Neural progenitor cell (in vitro differentiated cells): ENCODE results near the gene SLC7A5. TPM values are rescaled to one million over a fixed set of nuclear protein-coding genes. Genes with fewer than 3 reads are reported as not detected.

ENCODE experiments used
- DNase-seq: peaks from one replicate; pipeline ENCODE4 v3.0.0-alpha.2; 2016; ENCODE audit warnings: low spot score
- H2AFZ ChIP-seq: fragments of 200-600 bp; sonication (generic); replicated peaks from 2 replicates; pipeline ENCODE4 v1.6.1; 2016; ENCODE audit warnings: antibody characterized with exemption
- H3F3A ChIP-seq: fragments of 200-600 bp; sonication (generic); 2 replicates; pipeline ENCODE4 v1.6.1; 2016; ENCODE audit warnings: antibody characterized with exemption, low read depth
- H3K27ac ChIP-seq: fragments of 200-600 bp; sonication (generic); 2 replicates; pipeline ENCODE4 v1.5.1; 2016; ENCODE audit warnings: mild to moderate bottlenecking
- H3K27me3 ChIP-seq: fragments of 200-600 bp; sonication (generic); 2 replicates; pipeline ENCODE4 v1.6.1; 2016; ENCODE audit warnings: mild to moderate bottlenecking, moderate library complexity
- H3K36me3 ChIP-seq: fragments of 200-600 bp; sonication (generic); 2 replicates; pipeline ENCODE4 v1.5.1; 2016
- H3K4me1 ChIP-seq: fragments of 200-600 bp; sonication (generic); 2 replicates; pipeline ENCODE4 v1.6.1; 2016; ENCODE audit warnings: mixed run types
- H3K4me2 ChIP-seq: fragments of 200-600 bp; sonication (generic); 2 replicates; pipeline ENCODE4 v1.6.1; 2016
- H3K4me3 ChIP-seq: fragments of 200-600 bp; sonication (generic); 2 replicates; pipeline ENCODE4 v1.5.1; 2016
- H3K79me2 ChIP-seq: fragments of 200-600 bp; sonication (generic); 2 replicates; pipeline ENCODE4 v1.6.1; 2016; ENCODE audit warnings: low read depth
- H3K9ac ChIP-seq: fragments of 200-600 bp; sonication (generic); 2 replicates; pipeline ENCODE4 v1.6.1; 2016
- H3K9me3 ChIP-seq: fragments of 200-600 bp; sonication (generic); 2 replicates; pipeline ENCODE4 v1.5.1; 2016; ENCODE audit warnings: low read depth
- H4K20me1 ChIP-seq: fragments of 200-600 bp; sonication (generic); 2 replicates; pipeline ENCODE4 v1.6.1; 2016; ENCODE audit warnings: low read depth
- H3K27ac Mint-ChIP-seq: 3 replicates; pipeline ENCODE4 v1.8.0; 2021; ENCODE audit warnings: mixed read lengths
- H3K27me3 Mint-ChIP-seq: 2 replicates; pipeline ENCODE4 v1.8.0; 2022; ENCODE audit warnings: low read depth, mild to moderate bottlenecking, inconsistent platforms, moderate library complexity, mixed read lengths; ENCODE audit not compliant: insufficient read depth
- H3K36me3 Mint-ChIP-seq: 3 replicates; pipeline ENCODE4 v1.8.0; 2021; ENCODE audit warnings: mixed read lengths
- H3K4me1 Mint-ChIP-seq: 3 replicates; pipeline ENCODE4 v1.8.0; 2021; ENCODE audit warnings: mixed read lengths
- H3K4me3 Mint-ChIP-seq: 3 replicates; pipeline ENCODE4 v1.8.0; 2021; ENCODE audit warnings: mild to moderate bottlenecking, moderate library complexity, mixed read lengths
- H3K9me3 Mint-ChIP-seq: 3 replicates; pipeline ENCODE4 v1.8.0; 2020; ENCODE audit warnings: mixed read lengths
- CTCF ChIP-seq: fragments of 200-600 bp; sonication (generic); IDR thresholded peaks from 2 replicates; pipeline ENCODE4 v1.5.1; 2017; ENCODE audit warnings: antibody characterized with exemption, mild to moderate bottlenecking
- EZH2 ChIP-seq: fragments of 200-600 bp; sonication (generic); IDR thresholded peaks from 2 replicates; pipeline ENCODE4 v1.6.1; 2017; ENCODE audit warnings: antibody characterized with exemption, mild to moderate bottlenecking, moderate library complexity
- EZH2phosphoT487 ChIP-seq: fragments of 200-600 bp; sonication (generic); IDR thresholded peaks from 2 replicates; pipeline ENCODE4 v1.6.1; 2017; ENCODE audit warnings: antibody characterized with exemption
- total RNA-seq: library from RNA; depleted of rRNA; stranded (reverse); fragments of >200 nt; gene quantifications from 2 replicates; pipeline ENCODE4 v1.2.3, GENCODE V29; 2015; ENCODE audit warnings: low replicate concordance

The SLC7A5 gene
- total RNA-seq, 1 donor from 2014 or later: 2.8 TPM

DNA sequence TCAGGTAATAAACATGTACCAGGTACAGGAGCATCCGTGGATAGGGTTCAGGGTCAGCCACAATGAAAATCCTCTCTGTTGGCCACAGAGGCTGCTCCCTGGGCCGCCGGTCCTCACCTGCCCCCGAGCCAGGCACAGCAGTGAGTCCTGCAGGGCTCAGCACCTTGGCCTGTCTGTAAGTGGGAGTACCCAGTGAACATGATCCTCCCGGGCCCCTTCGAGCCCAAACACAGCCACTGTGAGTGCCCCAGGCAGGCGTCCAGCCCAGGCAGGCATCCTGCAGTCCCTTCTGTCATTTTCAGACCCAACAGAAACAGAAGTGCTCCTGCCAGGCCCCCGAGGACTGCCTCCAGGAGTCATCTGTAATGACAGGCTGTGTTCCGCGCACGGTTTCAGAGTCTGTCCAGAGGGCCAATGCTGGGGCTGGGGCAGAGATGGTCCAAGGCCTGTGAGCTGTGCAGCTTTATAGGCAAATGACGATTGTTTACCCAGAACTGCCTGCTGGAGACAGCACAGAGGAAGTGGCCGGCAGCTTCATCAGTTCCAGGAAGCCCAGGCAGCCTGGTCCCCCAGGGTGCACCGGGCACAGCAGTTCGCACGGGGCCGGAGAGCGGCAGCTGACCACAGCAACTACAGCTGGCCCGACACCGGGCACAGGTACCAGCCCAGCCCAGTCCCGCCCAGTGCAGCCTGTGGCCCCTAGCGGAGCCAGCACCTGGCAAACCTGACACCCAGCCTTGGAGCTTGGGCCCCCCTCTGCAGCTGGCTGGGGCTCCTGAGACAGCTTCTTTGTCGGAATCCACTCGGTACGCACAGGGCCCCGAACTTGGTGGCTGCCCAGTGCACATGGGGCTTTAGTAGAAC, 13.2 kb downstream of the SLC7A5 start:
- Histone ChIP-seq H3F3A (no peaks in the 10 kb centered on the region), H3K79me2 (no peaks in the 10 kb centered on the region), H3K36me3 (no peaks in the 10 kb centered on the region), H4K20me1 (no peaks in the 10 kb centered on the region), H3K4me2 (no peak overlapping the region), H3K9me3 (no peaks in the 10 kb centered on the region), H3K27me3 (no peaks in the 10 kb centered on the region), H3K9ac (no peak overlapping the region), H2AFZ (no peak overlapping the region), H3K4me3 (no peak overlapping the region), H3K27ac (no peak overlapping the region), H3K4me1 (peaks cover 8% of the 10 kb centered on the region)
- TF ChIP-seq EZH2phosphoT487 (no peak), EZH2 (no peak), CTCF (no peak)
- Mint-ChIP-seq H3K9me3 (no peaks in the 10 kb centered on the region), H3K27ac (no peak overlapping the region), H3K36me3 (peaks cover 1% of the 10 kb centered on the region), H3K27me3 (peaks cover 3% of the 10 kb centered on the region), H3K4me3 (no peak overlapping the region), H3K4me1 (peaks cover 38% of the 10 kb centered on the region)
- no peak for DNase-seq

DNA sequence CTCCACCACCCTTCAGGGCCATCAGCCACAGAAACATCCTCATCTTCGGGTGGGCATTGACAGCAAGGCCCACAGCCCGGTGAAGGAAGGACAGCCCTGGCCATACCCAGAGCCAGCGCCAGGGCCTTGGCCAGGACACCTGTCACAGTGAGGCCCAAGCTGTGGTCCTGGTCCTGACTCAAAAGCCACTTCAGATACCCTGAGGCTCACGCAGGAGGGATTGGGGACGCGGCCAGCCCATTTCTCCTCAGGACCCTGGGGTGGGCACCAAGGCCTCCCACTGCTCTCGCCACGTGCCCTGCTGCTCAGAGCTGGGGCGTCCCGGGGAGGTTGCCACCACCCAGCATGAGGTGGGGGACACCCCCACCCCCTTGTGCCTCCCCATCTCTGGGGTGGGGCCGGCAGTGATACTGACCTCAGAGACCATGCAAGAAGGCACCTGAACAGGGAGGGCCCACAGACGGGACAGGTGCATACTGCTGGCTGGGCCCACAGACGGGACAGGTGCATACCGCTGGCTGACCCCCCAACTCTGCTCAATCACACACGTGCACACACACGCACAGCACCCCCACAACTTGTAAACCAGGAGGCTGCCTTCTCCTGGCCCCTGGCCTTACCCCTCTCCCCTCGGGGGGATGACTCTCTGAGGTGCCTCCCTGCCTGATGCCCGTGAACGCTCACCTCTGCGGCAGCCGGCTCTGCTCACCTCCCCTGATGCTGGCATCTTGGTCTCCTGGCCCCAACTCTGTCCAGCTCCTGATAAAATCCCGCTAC, 14.2 kb downstream of the SLC7A5 start:
- Histone ChIP-seq H3K27me3 (no peaks in the 10 kb centered on the region), H3F3A (no peaks in the 10 kb centered on the region), H4K20me1 (no peaks in the 10 kb centered on the region), H3K9me3 (no peaks in the 10 kb centered on the region), H3K9ac (no peak overlapping the region), H3K4me3 (no peak overlapping the region), H3K36me3 (no peaks in the 10 kb centered on the region), H3K27ac (no peak overlapping the region), H3K4me2 (no peak overlapping the region), H3K79me2 (no peaks in the 10 kb centered on the region), H3K4me1 (peaks cover 8% of the 10 kb centered on the region), H2AFZ (no peak overlapping the region)
- no peaks in the 10 kb centered on the region for H3K9me3 Mint-ChIP-seq
- TF ChIP-seq EZH2phosphoT487: no peak
- no peak for TF ChIP-seq CTCF
- TF ChIP-seq EZH2: no peak
- no peak for DNase-seq
- no peak overlapping the region for H3K4me3 Mint-ChIP-seq
- peaks cover 3% of the 10 kb centered on the region for H3K27me3 Mint-ChIP-seq
- H3K27ac Mint-ChIP-seq: no peak overlapping the region
- H3K36me3 Mint-ChIP-seq: peaks cover 3% of the 10 kb centered on the region
- H3K4me1 Mint-ChIP-seq: peaks cover 35% of the 10 kb centered on the region

DNA sequence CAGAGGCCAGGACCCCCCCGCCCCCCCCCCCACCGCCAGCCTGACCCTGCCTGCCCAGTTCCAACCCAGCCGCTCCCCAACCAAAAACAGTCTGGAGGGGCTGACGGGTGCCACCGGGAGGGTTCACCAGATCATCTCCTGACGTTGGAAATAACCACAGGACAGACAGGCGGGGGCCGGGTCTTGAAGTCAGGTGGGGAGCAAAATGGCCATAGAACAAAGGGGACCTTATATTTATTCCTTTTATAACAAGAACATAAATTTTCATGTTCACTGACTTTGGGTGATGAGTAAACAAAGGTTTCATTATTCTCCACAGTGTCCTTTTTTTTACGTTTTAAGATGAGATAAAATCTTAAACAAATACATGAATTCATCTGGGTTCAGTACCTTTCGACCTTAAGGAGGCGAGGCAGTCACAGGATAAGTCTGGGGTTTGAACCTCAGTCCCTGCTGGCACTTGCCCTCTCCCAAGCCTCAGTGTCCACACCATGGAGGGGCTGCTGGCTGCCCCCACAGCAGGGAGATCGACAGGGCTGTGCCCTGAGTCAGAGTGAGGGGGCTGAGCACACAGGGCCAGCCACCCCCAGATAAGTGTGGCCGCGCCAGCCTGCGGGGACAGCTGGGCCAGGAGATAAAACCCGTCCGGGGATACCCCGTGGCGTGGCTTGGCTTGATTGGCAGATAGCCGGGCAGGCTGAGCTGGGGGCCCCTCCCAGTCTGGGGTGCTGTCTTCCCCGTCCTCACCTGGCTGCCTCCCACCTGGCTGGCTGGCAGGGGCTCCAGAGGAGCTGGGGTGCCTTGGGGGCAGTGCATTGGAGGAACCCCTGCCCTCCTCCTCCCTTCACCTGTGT, 15.0 kb downstream of the SLC7A5 start:
- no peak overlapping the region for H3K27ac Mint-ChIP-seq
- Histone ChIP-seq H3K36me3 (no peaks in the 10 kb centered on the region), H3K27me3 (no peaks in the 10 kb centered on the region), H3K4me1 (peaks cover 8% of the 10 kb centered on the region), H3K4me3 (no peak overlapping the region), H2AFZ (no peak overlapping the region), H3K9me3 (no peaks in the 10 kb centered on the region), H3K9ac (no peak overlapping the region), H3K4me2 (peak overlapping the region; percentile 43), H3K27ac (no peak overlapping the region), H3F3A (peaks cover 3% of the 10 kb centered on the region), H3K79me2 (no peaks in the 10 kb centered on the region), H4K20me1 (no peaks in the 10 kb centered on the region)
- no peak for DNase-seq
- peaks cover 3% of the 10 kb centered on the region for H3K36me3 Mint-ChIP-seq
- no peaks in the 10 kb centered on the region for H3K9me3 Mint-ChIP-seq
- TF ChIP-seq CTCF: no peak
- TF ChIP-seq EZH2: no peak
- TF ChIP-seq EZH2phosphoT487: no peak
- peaks cover 3% of the 10 kb centered on the region for H3K27me3 Mint-ChIP-seq
- H3K4me1 Mint-ChIP-seq: peaks cover 29% of the 10 kb centered on the region
- H3K4me3 Mint-ChIP-seq: peak overlapping the region; percentile 57
